Stimulated activated naive B cell treated with anti-CD40 and anti-IgM and Interleukin-4, amounts not matched to agents 10 μg/mL and 1 μg/mL and 100 μg/mL, for 72 hours (primary cell): Measurements from ENCODE around the gene KMT5B.
A peak's percentile ranks its signal among the peaks of the same experiment; 100 is the strongest.

Source experiments
- ATAC-seq, 2 donors: fragments of 150-1000 bp; cut with Tn5 transposase; replicated peaks; 2 replicates each; pipeline ENCODE4 v1.10.0; 2021; ENCODE audit warnings: moderate library complexity in 1 of 2
- DNase-seq: peaks from one replicate; pipeline ENCODE4 v3.0.0; 2021
- H3K27ac Mint-ChIP-seq: one replicate; pipeline ENCODE4 v1.8.0; 2022; ENCODE audit warnings: mild to moderate bottlenecking, mixed read lengths
- H3K27me3 Mint-ChIP-seq, 2 donors: one replicate each; pipeline ENCODE4 v1.8.0; 2022; ENCODE audit warnings: mixed read lengths in 2 of 2
- H3K36me3 Mint-ChIP-seq, 2 donors: one replicate each; pipeline ENCODE4 v1.8.0; 2022; ENCODE audit warnings: mixed read lengths in 2 of 2, mild to moderate bottlenecking in 1 of 2
- H3K4me1 Mint-ChIP-seq, 2 donors: one replicate each; pipeline ENCODE4 v1.8.0; 2022; ENCODE audit warnings: mixed read lengths in 2 of 2, mild to moderate bottlenecking in 1 of 2
- H3K4me3 Mint-ChIP-seq, 2 donors: one replicate each; pipeline ENCODE4 v1.8.0; 2022; ENCODE audit warnings: mild to moderate bottlenecking in 2 of 2, mixed read lengths in 2 of 2, moderate library complexity in 1 of 2
- H3K9me3 Mint-ChIP-seq, 2 donors: one replicate each; pipeline ENCODE4 v1.8.0; 2022; ENCODE audit warnings: mixed read lengths in 2 of 2, mild to moderate bottlenecking in 1 of 2

Gene KMT5B

GRCh38 chr11:68140496-68141245 is 72.4 kb downstream of the KMT5B start:
- no peak for DNase-seq
- no peaks in the 10 kb centered on the region for H3K9me3 Mint-ChIP-seq
- peaks cover 15% of the 10 kb centered on the region in 2 donors for H3K27me3 Mint-ChIP-seq
- H3K27ac Mint-ChIP-seq, result no peak overlapping the region
- H3K4me1 Mint-ChIP-seq, result peaks cover 6 to 22% of the 10 kb centered on the region in 2 donors
- H3K36me3 Mint-ChIP-seq, result no peaks in the 10 kb centered on the region
- no peak for ATAC-seq
- no peak overlapping the region for H3K4me3 Mint-ChIP-seq

GRCh38 chr11:68138237-68138636 is 74.9 kb downstream of the KMT5B start:
- DNase-seq (no peak), ATAC-seq (no peak)
- Mint-ChIP-seq H3K36me3 (peaks cover 0 to 2% of the 10 kb centered on the region in 2 donors), H3K27ac (no peak overlapping the region), H3K27me3 (peaks cover 18 to 20% of the 10 kb centered on the region in 2 donors), H3K4me1 (peaks cover 6 to 22% of the 10 kb centered on the region in 2 donors), H3K9me3 (peaks cover 0 to 2% of the 10 kb centered on the region in 2 donors), H3K4me3 (no peak overlapping the region)

GRCh38 chr11:68137833-68138232 is 75.3 kb downstream of the KMT5B start:
- Mint-ChIP-seq H3K4me3 (no peak overlapping the region), H3K9me3 (peaks cover under 1 to 2% of the 10 kb centered on the region in 2 donors), H3K27me3 (peaks cover 18 to 20% of the 10 kb centered on the region in 2 donors), H3K36me3 (peaks cover 1 to 2% of the 10 kb centered on the region in 2 donors), H3K27ac (no peak overlapping the region), H3K4me1 (peaks cover 6 to 22% of the 10 kb centered on the region in 2 donors)
- DNase-seq, result no peak
- ATAC-seq, result no peak

DNA sequence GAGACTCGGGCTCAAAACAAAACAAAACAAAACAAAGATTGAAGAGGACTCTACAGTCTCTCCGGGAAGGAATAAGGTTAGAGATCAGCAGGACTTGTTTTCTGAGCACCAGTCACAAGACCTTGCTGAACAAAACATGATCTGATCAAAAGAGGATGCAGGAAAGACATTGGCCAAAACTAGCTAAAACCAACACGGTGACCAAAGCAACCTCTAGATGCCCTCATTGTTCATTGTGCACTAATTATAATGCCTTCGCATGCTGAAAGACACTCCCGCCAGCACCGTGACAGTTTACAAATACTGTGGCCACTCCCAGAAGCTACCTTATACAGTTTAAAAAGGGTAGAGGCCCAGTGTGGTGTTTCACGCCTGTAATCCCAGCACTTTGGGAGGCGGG is 76.2 kb downstream of the KMT5B start:
- H3K4me1 Mint-ChIP-seq, result peaks cover 6 to 13% of the 10 kb centered on the region in 2 donors
- ATAC-seq (no peak), DNase-seq (no peak)
- no peak overlapping the region for H3K27ac Mint-ChIP-seq
- H3K27me3 Mint-ChIP-seq, result peaks cover 20 to 26% of the 10 kb centered on the region in 2 donors
- H3K9me3 Mint-ChIP-seq, result peaks cover 7 to 10% of the 10 kb centered on the region in 2 donors
- peaks cover 6 to 11% of the 10 kb centered on the region in 2 donors for H3K36me3 Mint-ChIP-seq
- H3K4me3 Mint-ChIP-seq, result no peak overlapping the region

- Mint-ChIP-seq H3K4me1 (no peaks in the 10 kb centered on the region), H3K36me3 (peaks cover 7 to 11% of the 10 kb centered on the region in 2 donors), H3K27me3 (peaks cover 20 to 26% of the 10 kb centered on the region in 2 donors), H3K27ac (no peak overlapping the region), H3K9me3 (peaks cover 7 to 10% of the 10 kb centered on the region in 2 donors), H3K4me3 (no peak overlapping the region)
- DNase-seq, result no peak
- no peak for ATAC-seq
Observed at GRCh38 chr11:68135161-68135560, 77.9 kb downstream of the KMT5B start.

DNA sequence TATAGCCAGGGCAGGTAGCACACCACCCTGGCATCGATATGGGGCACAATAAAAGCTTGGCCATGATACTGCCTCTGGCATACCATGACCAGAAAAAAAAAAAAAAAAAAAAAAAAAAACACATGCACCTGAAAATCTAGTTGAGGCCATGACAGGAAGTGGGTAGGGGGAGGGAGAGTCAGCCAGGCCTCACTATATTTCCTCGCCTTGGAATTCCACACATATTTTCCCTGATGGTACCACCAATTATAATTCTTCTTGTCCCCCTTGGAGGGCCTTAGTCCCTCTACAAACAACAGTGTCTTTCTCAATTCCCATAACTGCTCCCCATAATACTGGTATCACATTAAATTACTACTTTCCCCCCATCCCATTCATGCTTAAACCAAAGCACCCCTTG is 79.3 kb downstream of the KMT5B start:
- DNase-seq, result no peak
- H3K27me3 Mint-ChIP-seq, result peaks cover 32 to 39% of the 10 kb centered on the region in 2 donors
- peaks cover 3 to 4% of the 10 kb centered on the region in 2 donors for H3K4me1 Mint-ChIP-seq
- H3K27ac Mint-ChIP-seq, result no peak overlapping the region
- H3K4me3 Mint-ChIP-seq, result no peak overlapping the region
- no peak for ATAC-seq
- H3K9me3 Mint-ChIP-seq, result peaks cover 7 to 10% of the 10 kb centered on the region in 2 donors
- H3K36me3 Mint-ChIP-seq, result peaks cover 7 to 14% of the 10 kb centered on the region in 2 donors

- DNase-seq (no peak), ATAC-seq (no peak)
- Mint-ChIP-seq H3K27me3 (peaks cover 26 to 27% of the 10 kb centered on the region in 2 donors), H3K27ac (no peak overlapping the region), H3K36me3 (peaks cover 7 to 14% of the 10 kb centered on the region in 2 donors), H3K9me3 (peaks cover 7 to 10% of the 10 kb centered on the region in 2 donors), H3K4me3 (no peak overlapping the region), H3K4me1 (peaks cover 3 to 5% of the 10 kb centered on the region in 2 donors)
Observed at GRCh38 chr11:68130121-68130520, 83.0 kb downstream of the KMT5B start.

- Mint-ChIP-seq H3K27me3 (peaks cover 23 to 25% of the 10 kb centered on the region in 2 donors), H3K36me3 (peaks cover 5 to 14% of the 10 kb centered on the region in 2 donors), H3K9me3 (peaks cover 5 to 10% of the 10 kb centered on the region in 2 donors), H3K27ac (no peak overlapping the region), H3K4me3 (peak overlapping the region; percentile 57 to 59), H3K4me1 (peaks cover 3 to 5% of the 10 kb centered on the region in 2 donors)
- no peak for ATAC-seq
- no peak for DNase-seq
Observed at GRCh38 chr11:68128682-68129327, 84.3 kb downstream of the KMT5B start.

DNA sequence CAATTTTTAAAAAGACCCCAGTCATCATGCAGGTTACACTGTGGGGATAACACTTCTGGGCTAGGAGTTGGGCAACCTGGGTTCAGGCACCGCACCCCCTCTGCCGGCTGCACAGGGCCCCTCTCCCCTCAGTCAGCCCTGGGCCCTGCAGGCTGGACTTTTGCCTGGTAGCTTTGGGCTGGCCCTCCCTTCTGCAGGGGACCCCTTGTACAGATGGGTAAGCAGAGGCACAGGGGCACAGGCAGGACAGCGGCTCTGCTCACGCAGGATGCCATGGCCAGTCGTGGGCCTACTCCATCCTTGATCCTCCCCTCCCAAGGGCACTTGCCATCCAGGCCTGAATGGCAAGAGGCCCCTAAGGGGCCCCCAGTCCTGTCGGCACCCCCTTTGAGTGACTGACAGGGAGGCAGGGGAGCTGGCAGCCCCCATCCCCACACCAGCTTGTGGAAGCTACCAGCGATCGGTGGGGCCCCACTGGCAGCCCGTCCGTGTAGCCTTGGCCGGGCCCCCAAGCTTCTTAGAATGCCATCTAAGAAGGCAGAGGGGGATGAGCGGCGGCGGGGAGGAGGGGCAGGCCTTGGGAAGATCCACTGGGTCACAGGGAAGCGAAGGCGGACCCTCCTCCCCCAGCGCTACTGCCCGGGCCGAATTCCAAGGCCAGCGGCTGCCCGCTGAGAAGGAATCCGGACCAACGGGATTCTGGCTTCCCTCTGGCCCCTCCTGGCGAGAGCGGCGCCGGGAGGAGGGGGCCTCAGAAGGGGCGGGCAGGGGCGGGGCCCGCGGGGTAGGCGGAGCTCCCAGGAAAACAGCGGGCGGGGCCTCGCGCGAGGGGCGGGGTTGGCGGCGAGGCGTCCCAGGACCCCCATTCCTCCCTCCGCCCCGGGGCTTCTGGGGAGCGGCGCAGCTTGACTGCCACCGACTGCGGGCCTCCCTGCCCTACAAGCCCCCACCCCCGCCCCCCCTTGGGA is 85.1 kb downstream of the KMT5B start:
- Mint-ChIP-seq H3K4me1 (peaks cover 3 to 5% of the 10 kb centered on the region in 2 donors), H3K9me3 (peaks cover 5 to 10% of the 10 kb centered on the region in 2 donors), H3K4me3 (peak overlapping the region; percentile 50 to 57), H3K27ac (no peak overlapping the region), H3K36me3 (peaks cover 5 to 14% of the 10 kb centered on the region in 2 donors), H3K27me3 (peaks cover 23 to 25% of the 10 kb centered on the region in 2 donors)
- ATAC-seq (no peak), DNase-seq (no peak)

DNA sequence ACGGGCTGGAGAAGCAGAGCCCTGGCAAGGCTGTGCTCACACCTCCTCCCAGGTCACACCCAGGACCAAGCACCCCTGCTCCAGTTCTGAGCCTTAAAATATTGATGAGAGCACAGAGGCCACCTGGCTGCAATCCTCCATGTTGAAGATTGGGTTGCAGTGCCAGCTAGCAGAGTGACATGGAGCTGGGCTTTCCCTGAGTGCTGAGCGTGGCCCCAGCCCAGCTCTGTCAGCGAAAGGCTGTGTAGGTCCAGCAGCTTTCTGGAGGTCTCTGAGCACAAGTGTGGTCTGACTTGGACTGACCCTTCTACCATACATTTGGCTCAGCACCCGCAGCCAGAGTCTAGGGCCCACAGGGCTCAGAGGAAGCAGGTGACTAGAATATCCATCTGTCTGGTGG is 87.9 kb downstream of the KMT5B start:
- Mint-ChIP-seq H3K4me3 (no peak overlapping the region), H3K4me1 (peaks cover 9 to 13% of the 10 kb centered on the region in 2 donors), H3K27ac (peak overlapping the region; percentile 5), H3K9me3 (no peaks in the 10 kb centered on the region), H3K27me3 (peaks cover 15 to 25% of the 10 kb centered on the region in 2 donors), H3K36me3 (peaks cover 0 to 4% of the 10 kb centered on the region in 2 donors)
- ATAC-seq, result no peak
- DNase-seq, result no peak

- Mint-ChIP-seq H3K27ac (no peak overlapping the region), H3K36me3 (peaks cover 2 to 5% of the 10 kb centered on the region in 2 donors), H3K4me3 (no peak overlapping the region), H3K27me3 (peaks cover 0 to 9% of the 10 kb centered on the region in 2 donors), H3K9me3 (no peaks in the 10 kb centered on the region), H3K4me1 (peaks cover 17 to 23% of the 10 kb centered on the region in 2 donors)
- ATAC-seq (no peak), DNase-seq (no peak)
Observed at GRCh38 chr11:68122936-68123539, 90.1 kb downstream of the KMT5B start.

DNA sequence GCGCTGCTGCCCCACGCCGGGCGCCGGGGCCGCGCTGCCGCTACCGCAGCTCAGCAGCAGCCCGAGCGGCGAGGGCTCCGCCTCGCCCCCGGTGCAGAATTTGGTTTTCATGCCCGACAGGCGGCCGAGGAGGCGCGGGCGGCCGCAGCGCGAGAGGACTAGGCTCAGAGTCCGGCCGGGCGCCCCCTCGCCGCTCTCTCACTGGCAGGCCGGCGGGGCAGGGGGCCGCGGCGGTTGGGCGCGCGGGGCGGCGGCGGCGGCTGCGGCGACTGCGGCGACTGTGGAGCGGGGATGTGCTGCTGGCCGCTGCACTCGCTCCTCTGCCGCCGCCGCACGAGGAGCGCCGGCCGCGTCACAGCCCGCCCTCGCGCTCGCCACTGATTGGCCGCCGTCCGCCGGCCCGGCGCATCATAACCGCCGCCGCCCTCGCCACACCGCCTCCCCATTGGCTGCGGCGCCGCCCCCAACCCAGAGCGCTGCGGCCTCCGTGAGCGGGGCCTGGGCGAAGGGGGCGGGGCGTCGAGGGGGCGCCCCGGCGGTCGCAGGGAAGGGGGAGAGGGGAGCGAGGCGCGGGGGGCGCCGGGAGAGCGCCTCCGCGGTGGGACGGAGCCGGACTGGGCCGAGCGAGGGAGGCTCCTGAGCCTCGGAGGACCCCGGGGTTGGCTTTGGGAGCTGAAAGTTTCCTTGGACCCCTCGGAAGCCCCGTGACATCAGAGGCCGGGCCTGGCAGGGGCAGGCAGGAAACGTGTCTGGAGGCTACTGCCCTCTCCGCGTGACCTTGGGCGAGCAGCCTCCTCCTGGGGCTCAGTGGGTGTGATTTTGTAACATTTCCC is 91.8 kb downstream of the KMT5B start, which contains the start of gene CHKA:
CHKA (minus strand) TSS at position 322 of the 833 bp plus-strand sequence; CDS start at position 111, 211 bp downstream.
- Mint-ChIP-seq H3K9me3 (no peaks in the 10 kb centered on the region), H3K27ac (peak within 1 kb of the TSS; percentile 94), H3K36me3 (peaks cover 2 to 14% of the 10 kb centered on the region in 2 donors), H3K27me3 (no peaks in the 10 kb centered on the region), H3K4me1 (peaks cover 23 to 28% of the 10 kb centered on the region in 2 donors), H3K4me3 (peak within 1 kb of the TSS; percentile 87 to 89)
- DNase-seq, result peak; percentile 90
- peak; percentile 88 to 89 for ATAC-seq
